ELR (cell line): Measurements from ENCODE around the gene GOLPH3.
A peak's percentile ranks its signal among the peaks of the same experiment; 100 is the strongest.
"Not testable (repeated sequence)": the region's sequence is repeated elsewhere in the genome, so short reads cannot be mapped to it uniquely, and the experiment has no call there.

Source experiments
- DNase-seq: peaks from one replicate; pipeline ENCODE4 v3.0.0-alpha.2; 2015; ENCODE audit warnings: low read depth

The GOLPH3 gene

GRCh38 chr5:32135086-32135485 lies 39.0 kb downstream of the GOLPH3 start:
- no peak for DNase-seq

GRCh38 chr5:32132757-32133156 lies 41.4 kb downstream of the GOLPH3 start:
- DNase-seq: no peak

GRCh38 chr5:32131604-32132003 lies 42.5 kb downstream of the GOLPH3 start:
- no peak for DNase-seq

- peak; percentile 7 for DNase-seq
Observed at GRCh38 chr5:32130865-32131264, 43.3 kb downstream of the GOLPH3 start.

- DNase-seq: no peak
Observed at GRCh38 chr5:32129074-32129598, 45.0 kb downstream of the GOLPH3 start.

- no peak for DNase-seq
Observed at GRCh38 chr5:32127711-32128110, 46.4 kb downstream of the GOLPH3 start.

GRCh38 chr5:32126691-32127090 lies 47.4 kb downstream of the GOLPH3 start:
- DNase-seq: no peak

- DNase-seq: no peak
Observed at GRCh38 chr5:32123889-32124676, 50.0 kb downstream of the GOLPH3 start.

GRCh38 chr5:32123058-32123805 lies 50.9 kb downstream of the GOLPH3 start:
- DNase-seq: no peak

GRCh38 chr5:32118922-32119321 lies 55.2 kb downstream of the GOLPH3 start:
- DNase-seq: not testable (repeated sequence)

- DNase-seq: peak; percentile 47
Observed at GRCh38 chr5:32116574-32117313, 57.4 kb downstream of the GOLPH3 start.

GRCh38 chr5:32115985-32116384 lies 58.1 kb downstream of the GOLPH3 start:
- no peak for DNase-seq

GRCh38 chr5:32110111-32110696 lies 63.9 kb downstream of the GOLPH3 start:
- DNase-seq: no peak

GRCh38 chr5:32109236-32109635 lies 64.9 kb downstream of the GOLPH3 start:
- no peak for DNase-seq

- no peak for DNase-seq
Observed at GRCh38 chr5:32108167-32108566, 66.0 kb downstream of the GOLPH3 start.

- no peak for DNase-seq
Observed at GRCh38 chr5:32107291-32107690, 66.8 kb downstream of the GOLPH3 start.

GRCh38 chr5:32103521-32103920 lies 70.6 kb downstream of the GOLPH3 start:
- no peak for DNase-seq

GRCh38 chr5:32102254-32102986 lies 71.7 kb downstream of the GOLPH3 start:
- no peak for DNase-seq

- DNase-seq: no peak
Observed at GRCh38 chr5:32100691-32101302, 73.3 kb downstream of the GOLPH3 start.

GRCh38 chr5:32100230-32100629 lies 73.9 kb downstream of the GOLPH3 start:
- DNase-seq: no peak

GRCh38 chr5:32099486-32100035 lies 74.6 kb downstream of the GOLPH3 start:
- no peak for DNase-seq
